ENCODE data around the gene TEX50.
"Not testable (repeated sequence)": the region's sequence is repeated elsewhere in the genome, so short reads cannot be mapped to it uniquely, and the experiment has no call there.

TEX50 gene

DNA sequence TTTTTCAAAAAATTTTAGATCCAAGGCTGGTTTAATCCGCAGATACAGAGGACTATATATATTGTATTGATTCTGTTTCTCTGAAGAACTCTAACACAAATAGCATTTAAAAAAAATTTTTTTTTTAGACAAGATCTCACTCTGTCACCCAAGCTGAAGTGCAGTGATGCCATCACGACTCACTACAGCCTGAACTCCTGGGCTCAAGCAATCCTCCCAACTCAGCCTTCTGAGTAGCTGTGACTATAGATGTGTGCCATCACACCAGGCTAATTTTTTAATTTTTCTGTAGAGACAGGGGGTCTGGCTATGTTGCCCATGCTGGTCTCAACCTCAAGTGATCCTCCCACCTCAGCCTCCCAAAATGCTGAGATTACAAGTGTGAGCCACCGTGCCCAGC is 31.5 kb downstream of the TEX50 start:
- no peak for DNase-seq

GRCh38 chr1:173669491-173669941 is 34.4 kb downstream of the TEX50 start, which contains the start of gene ANKRD45:
ANKRD45 (minus strand) TSS chr1:173669851; CDS start chr1:173659418, 10,433 bp downstream.
- DNase-seq = peak; percentile 76

DNA sequence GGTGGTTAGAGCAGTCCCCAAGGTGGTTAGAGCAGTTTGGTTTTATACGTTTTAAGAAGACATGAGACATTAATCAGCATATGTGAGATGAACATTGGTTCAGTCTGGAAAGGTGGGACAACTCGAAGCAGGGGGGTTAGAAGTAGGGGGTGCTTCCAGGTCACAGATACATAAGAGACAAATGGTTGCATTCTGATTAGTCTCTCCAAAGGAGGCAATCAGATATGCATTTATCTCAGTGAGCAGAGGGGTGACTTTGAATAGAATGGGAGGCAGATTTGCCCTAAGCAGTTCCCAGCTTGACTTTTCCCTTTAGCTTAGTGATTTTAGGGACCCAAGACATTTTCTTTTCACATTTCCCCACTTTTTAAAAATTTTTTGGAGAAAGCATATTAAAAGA is 39.4 kb downstream of the TEX50 start:
- not testable (repeated sequence) for DNase-seq

GRCh38 chr1:173680152-173680551 is 45.0 kb downstream of the TEX50 start:
- not testable (repeated sequence) for DNase-seq

GRCh38 chr1:173682184-173682583 is 47.0 kb downstream of the TEX50 start:
- DNase-seq = no peak

GRCh38 chr1:173683838-173684237 is 48.7 kb downstream of the TEX50 start:
- DNase-seq = not testable (repeated sequence)

GRCh38 chr1:173685121-173685520 is 50.0 kb downstream of the TEX50 start:
- not testable (repeated sequence) for DNase-seq
